Amniotic stem cell (primary cell): ENCODE measurements around the gene AGPAT3.

ENCODE experiments used
- DNase-seq: peaks from one replicate; lab custom pipeline; 2025; lab: John Stamatoyannopoulos, UW

Gene AGPAT3

DNA sequence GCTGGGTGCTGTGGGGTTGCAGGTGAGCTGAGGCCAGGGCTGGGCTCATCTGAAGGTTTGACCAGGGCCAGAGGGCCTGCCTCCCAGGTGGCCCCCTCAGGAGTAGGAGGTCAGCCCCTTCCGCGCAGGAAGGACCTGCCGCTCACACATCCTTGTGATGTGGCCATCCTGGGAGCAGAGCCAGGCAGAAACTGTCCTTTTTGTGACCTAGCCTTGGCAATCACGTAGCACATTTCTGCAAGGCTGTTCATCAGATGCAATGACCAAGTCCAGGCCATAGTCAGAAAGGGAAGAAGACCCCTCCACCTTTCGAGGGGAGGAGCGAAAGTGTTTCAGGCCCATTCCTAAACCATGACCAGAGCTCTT lies 91.6 kb downstream of the AGPAT3 start:
- DNase-seq = no peak

DNA sequence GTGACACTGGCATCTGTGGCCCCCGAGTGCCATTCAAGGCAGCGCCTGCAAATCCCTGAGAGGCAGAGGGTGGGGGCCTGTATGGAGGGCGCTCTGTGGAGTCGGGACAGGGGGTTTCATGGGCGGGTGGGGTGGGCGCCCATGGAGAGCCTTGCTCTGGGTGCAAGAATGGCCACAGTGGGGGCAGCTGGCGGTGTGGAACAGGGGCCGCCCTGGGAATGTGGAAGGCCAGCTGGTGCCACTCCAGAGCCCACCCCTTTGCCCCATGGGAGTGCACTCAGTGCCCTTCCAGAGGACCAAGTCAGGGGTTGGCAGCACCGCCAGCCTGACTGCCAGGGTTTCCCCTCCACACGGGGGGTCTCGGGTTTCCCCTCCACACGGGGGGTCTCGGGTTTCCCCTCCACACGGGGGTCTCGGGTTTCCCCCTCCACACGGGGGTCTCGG lies 92.1 kb downstream of the AGPAT3 start:
- DNase-seq = no peak

DNA sequence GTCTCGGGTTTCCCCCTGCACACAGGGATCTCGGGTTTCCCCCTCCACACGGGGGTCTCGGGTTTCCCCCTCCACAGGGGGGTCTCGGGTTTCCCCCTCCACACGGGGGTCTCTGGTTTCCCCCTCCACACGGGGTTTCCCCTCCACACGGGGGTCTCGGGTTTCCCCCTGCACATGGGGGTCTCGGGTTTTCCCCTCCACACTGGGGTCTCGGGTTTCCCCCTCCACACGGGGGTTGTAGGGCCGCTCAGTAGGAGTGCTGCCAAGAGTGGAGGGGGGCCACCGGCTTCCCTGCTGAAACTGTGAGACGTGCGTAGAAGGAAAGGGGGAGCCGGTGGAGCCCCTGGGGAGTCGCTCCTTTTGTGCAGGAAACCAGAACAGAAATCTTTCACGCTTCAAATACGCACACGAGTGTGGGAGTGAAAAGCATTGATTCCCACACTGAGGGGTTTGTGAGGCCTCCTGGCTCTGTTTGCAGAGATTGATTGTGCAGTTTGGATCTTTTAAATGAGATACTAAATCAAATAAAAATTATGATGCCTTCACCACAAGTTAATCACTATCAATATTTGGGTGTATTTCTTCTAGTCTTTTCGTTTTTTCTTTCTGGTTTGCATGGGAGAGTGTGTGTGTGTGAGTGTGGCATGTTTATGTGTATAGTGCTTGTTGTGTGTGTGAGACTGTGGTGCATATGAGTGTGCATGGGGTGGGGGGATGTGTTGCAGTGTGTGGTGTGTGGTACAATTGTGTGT lies 92.8 kb downstream of the AGPAT3 start:
- no peak for DNase-seq

DNA sequence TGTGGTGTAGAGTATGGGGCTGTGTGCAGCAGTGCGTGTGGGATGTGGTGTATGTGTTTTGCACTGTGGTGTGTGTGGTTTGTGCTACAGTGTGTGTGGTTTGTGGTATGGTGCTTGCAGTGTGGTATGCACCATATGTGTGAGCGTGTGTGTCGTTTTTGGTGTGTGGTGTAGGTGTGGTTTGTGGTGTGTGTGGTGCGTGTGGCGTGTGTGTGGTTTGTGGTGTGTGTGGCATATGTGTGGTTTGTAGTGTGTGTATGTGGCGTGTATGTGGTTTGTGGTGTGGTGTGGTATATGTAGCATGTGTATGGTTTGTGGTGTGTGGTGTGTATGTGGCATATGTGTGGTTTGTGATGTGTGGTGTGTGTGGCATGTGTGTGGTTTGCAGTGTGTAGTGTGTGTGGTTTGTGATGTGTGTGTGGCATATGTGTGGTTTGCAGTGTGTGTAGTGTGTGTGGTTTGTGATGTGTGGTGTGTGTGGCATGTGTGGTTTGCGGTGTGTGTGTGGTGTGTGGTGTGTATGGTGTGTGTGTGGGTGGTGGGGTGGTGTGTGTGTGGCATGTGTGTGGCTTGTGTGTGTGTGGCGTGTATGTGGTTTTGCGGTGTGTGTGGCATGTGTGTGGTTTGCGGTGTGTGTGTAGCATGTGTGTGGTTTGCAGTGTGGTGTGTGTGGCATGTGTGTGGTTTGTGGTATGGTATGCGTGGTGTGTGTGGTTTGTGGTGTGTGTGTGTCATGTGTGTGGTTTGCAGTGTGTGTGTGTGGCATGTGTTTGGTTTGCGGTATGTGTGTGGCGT lies 93.5 kb downstream of the AGPAT3 start:
- no peak for DNase-seq

DNA sequence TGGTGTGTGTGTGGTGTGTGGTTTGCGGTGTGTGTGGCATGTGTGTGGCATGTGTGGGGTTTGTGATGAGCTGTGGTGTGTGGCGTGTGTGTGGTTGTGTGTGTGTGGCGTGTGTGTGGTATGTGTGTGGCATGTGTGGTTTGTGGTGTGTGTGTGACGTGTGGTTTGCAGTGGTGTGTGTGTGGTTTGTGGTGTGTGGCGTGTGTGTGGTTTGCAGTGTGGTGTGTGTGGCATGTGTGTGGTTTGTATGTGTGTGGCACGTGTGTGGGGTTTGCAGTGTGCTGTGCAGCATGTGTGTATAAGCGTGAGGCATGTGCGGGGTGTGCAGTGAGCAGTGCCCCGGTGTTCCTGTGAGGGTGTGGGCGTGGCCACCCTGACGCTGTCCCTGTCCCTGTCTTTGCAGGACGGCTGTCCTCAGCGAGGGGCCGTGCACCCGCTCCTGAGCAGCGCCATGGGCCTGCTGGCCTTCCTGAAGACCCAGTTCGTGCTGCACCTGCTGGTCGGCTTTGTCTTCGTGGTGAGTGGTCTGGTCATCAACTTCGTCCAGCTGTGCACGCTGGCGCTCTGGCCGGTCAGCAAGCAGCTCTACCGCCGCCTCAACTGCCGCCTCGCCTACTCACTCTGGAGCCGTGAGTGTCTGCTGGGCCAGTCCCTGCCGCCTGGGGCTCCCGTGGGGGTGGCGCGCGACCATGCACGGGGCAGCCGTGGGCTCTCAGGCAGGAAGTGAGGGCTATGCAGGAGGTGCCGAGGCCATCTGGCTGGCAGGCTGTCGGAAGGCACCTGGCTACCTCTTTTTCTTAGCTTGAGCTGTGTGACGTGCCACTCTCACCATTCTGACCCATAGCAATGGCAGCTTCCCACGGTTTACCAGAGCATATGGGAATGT lies 94.5 kb downstream of the AGPAT3 start:
- no peak for DNase-seq

DNA sequence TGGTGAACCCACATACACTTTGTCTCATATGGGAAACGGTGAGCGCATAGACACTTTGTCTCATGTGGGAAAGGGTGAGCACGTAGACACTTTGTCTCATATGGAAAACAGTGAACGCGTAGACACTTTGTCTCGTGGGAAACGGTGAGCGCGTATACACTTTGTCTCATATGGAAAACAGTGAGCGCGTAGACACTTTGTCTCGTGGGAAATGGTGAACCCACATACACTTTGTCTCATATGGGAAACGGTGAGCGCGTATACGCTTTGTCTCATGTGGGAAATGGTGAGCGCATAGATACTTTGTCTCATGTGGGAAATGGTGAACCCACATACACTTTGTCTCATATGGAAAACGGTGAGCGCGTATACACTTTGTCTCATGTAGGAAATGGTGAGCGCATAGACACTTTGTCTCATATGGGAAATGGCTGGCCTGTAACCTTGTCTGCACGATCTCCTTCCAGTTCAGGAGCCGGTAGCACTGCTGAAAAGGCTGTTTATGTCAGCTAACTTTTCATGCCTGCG lies 96.4 kb downstream of the AGPAT3 start:
- no peak for DNase-seq

DNA sequence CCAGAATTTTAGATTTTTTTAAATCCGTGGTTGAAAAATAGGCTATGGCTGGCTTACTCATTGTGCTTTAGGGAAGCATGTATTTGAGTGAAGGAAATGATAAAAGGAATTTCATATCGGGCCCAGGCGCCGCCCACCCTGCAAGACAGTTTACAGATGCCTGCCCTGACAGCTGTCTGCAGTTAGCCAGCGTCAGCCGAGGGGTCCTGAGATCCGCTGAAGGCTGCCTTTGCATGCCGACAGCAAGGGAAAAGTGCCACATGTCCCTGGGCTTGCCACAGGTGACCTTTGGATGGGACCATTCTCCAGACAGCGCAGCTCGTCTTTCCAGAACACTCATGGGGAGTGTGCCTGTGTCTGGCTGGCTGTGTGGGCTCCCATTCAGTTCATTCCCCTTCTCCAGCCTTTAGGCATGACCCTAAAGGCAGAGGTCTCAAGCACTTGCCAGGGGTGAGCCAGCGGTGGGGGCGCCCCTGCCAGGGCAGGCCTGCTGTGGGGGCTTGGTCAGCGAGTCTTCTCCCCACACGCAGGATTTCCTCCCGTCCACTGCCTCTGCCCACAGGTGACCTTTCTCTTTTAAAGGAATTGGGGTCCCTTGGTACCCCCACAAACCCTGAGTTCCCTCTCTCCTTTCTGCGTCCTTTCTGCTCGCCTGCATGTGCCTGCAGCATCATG lies 101.0 kb downstream of the AGPAT3 start:
- no peak for DNase-seq

DNA sequence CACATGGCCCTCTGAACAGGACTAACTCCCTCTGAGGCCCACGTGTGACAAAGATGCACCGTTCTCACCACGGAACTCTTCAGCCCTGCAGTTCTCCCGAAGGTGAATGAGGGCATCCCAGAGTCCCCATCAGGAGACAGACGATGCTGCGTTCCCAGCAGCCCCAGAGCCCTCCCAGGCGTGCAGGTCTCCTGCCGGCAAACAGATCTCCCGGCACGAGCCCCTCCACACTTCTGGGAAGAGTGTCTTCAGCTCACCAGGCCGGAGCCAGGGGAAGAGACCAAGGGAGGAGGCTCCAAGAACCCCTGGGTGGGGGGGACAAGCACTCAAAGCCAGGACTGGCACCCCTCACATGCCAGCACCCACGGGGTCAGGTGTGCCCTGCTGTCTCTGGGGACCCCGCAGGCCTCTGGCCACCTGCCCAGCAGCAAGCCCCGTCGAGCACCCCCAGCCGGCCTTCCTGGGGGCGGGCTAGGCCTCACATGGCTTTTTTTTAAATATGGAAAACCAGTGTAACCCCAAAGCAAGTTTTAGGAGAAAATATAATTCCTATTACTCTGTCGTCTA lies 102.0 kb downstream of the AGPAT3 start:
- no peak for DNase-seq

DNA sequence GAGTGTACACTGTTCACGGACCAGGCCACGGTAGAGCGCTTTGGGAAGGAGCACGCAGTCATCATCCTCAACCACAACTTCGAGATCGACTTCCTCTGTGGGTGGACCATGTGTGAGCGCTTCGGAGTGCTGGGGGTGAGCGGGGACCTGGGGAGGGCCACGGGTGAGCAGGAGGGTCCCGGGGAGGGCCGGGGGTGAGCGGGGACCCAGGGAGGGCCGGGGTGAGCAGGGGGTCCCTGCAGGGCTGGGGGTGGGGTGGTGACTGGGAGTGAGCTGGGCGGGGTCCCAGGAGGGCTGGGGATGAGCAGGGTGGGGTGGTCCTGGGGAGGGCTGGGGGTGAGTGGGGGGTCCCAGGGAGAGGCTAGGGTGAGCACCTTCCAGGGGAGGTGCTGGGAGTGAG lies 103.0 kb downstream of the AGPAT3 start:
- no peak for DNase-seq

DNA sequence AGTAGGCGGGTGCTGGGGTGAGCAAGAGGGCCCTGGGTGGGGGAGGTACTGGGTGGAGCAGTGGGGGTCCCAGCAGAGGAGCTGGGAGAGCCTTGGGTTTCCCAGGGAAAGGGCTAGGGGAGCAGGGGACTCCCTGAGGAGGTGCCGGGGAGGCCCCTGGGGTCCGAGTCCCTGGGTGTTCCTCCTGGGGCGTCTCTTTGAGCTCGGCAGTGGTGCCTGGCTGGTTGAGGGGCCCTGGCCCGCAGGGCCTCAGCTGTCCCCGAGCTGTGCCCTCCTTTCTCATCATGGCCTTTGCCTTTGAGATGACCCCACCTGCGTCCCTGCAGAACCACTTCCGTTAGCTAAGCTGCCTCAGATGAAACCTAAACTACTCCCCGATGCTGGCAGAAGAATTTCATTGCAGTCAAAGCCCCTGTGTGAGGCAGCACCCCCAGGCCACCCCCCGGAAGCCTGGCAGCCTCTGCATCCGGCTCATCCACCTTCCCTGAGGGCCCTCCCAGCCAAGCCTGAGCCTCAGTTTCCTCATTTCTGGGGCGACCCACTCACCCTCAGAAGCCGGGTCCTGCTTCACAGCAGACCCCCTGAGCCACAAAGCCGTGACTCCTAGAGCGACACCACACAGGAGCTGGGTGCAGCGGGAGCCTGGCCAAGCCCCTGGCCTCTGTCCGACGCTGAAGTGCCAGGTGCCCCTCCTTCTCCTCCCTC lies 103.5 kb downstream of the AGPAT3 start:
- DNase-seq = no peak

DNA sequence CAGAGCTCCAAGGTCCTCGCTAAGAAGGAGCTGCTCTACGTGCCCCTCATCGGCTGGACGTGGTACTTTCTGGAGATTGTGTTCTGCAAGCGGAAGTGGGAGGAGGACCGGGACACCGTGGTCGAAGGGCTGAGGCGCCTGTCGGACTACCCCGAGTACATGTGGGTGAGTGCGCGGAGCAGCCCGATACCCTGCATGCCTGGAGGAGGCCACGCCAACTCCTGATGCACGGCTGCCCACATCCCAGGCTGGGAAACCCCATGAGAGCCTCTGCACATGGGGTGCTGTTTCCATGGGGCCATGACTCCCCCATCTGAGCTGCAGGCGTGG lies 104.1 kb downstream of the AGPAT3 start:
- no peak for DNase-seq

DNA sequence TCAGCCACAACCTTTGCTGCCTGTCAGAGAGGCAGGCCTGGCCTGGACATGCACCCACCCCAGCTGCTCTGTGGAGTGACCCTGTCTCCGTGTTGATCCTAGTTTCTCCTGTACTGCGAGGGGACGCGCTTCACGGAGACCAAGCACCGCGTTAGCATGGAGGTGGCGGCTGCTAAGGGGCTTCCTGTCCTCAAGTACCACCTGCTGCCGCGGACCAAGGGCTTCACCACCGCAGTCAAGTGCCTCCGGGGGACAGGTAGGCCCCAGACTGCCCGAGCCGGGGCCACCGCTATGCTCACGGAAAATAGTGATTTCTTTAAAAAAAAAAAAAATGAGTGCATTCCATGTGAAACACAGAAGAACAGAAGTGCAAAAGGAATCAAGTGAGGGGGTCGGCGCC lies 105.5 kb downstream of the AGPAT3 start:
- no peak for DNase-seq

DNA sequence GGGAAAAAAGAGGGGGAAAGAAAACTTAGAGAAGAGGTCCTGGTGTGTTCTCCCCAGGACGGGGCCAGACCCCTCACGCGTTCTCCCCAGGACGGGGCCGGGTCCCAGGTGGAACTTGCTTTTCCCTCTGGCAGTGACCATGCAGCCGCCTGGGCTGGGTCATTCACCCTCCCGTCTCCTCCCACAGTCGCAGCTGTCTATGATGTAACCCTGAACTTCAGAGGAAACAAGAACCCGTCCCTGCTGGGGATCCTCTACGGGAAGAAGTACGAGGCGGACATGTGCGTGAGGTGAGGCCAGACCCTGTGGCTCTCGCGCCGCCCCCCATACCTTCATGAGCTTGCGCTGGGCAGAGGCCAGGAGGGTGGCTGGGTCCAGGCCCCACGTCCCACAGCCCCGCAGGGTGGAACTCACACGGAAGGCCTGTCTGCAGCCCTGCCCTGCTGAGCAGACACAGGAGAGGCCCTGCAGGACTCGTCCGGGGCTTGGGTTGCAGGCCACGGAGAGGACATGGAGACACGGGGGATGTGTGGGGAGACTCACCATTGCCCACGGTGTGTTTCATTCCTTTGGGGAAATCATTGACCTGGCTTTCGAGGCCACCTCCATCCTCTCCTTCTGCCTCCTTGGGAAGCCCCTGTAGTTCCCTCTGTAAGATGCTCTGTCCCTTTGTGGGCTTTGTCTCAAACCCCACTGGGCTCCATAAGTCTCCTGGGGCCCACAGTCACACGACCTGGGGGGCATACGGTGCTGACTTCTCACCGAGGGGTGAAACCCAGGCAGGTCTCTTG lies 106.4 kb downstream of the AGPAT3 start:
- DNase-seq = no peak

DNA sequence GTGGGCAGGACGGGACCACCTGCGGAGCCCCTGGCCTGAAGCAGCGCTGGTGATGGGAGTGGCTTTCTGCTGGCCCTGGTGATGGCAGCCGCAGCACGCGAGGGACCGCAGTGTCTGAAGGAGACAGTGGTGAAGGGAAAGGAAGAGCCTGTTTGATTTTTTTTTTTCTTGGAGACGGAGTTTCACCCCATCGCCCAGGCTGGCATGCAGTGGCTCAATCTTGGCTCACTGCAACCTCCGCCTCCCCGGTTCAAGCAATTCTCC lies 106.9 kb downstream of the AGPAT3 start:
- no peak for DNase-seq

DNA sequence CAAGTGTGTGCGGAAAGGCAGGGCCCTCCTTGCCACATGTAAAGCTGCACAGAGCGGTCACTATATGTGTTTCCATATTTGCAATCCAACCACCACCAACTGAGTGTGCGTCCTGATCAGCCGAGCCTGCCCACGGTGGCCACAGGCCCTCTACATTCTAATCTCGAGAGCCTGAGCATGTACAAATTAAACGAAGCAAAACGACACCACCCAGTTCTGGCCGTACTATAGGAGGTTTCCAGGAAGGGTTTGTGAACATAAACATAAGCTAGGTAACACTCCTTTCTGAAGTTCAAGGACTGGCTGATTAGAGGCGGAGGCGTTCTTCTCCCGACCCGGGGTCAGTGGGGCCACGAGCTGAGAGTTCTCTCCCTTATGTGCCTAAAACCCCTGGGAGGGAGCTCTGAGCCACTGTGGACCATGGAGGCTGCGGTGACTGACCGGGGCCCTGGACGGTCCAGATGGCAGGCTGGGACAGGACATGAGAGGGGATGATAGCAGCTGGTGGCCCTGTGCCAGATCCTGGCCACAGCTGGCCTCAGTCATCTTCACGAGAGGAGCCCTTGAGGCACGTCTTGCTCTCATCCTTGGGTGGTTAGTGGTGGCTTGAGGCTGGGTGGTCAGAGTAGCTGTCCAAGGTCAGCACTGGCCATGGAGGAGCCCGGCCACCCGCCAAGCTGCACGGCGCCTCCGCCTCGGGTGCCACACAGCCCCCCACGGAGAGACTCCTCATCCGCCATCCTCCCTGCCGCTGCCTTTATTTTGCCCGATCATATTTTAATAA lies 108.0 kb downstream of the AGPAT3 start:
- DNase-seq = no peak

DNA sequence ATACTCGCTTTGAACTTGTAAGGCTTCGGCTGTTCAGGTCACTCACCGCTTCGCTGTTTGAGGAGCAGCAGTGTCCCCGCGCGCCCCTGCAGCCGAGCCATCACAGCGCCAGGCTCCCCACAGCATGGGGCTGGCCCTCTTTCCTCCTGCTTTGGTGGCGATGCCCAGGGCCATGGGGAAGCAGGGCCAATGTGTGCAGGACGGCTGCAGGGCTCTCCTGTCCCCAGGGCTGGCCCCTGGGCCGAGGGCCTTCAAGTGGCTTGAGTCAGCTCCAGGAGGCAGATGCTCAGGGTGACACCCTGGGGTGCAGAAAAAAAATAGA lies 108.6 kb downstream of the AGPAT3 start:
- DNase-seq = no peak

DNA sequence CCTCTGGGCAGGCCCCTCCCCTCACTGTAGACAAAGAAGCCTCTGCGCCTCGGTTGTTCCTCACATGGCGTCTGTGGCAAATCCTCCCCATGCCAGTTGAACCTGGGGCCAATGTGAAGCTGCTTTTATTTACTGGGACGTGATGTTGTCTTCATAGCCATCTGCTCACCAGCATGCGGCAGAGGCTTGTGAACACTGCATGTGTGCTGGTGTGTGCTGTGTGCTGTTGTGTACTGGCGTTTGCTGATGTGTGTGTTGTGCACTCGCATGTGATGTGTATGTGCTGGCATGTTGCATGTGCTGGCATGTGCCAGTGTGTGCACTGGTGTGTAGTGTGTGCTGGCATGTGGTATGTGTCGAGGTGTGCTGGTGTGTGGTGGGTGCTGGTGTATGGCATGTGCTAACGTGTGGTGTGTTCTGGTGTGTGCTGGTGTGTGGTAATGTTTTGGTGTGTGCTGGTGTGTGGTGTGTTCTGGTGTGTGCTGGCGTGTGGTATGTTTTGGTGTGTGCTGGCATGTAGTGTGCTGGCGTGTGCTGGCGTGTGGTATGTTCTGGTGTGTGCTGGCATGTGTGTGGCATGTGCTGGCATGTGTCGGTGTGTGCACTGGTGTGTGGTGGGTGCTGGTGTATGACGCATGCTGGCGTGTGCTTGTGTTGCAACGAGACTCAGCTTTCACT lies 109.9 kb downstream of the AGPAT3 start:
- DNase-seq = no peak

DNA sequence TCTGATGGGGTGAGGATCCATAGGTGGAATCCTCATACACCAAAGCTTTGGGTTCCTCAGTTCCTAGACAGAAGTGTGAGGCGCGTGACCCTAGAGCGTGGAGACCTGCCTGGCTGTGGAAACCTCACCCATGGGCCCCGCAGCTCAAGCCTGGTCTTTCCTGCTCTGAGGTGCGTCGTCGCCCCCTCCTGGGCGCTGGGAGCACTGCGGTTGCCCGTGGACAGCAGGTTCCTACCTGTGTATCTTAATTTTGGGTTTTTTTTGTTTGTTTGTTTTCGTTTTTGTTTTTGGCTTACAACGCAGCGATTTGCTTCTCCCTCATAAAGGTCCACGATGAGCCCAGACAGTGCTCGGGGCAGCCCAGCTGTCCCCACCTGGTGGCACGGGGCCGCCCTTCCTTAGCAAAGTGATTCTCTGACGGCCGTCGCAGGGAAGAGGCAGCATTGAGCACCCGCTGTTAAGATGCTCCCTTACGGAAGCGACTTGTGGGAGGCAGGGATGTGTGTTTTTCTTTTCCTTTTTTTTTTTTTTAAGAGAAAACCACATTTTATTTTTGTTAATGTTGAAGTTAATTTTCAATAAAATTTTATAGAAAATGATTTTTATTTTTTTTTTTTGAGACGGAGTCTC lies 110.6 kb downstream of the AGPAT3 start:
- no peak for DNase-seq

DNA sequence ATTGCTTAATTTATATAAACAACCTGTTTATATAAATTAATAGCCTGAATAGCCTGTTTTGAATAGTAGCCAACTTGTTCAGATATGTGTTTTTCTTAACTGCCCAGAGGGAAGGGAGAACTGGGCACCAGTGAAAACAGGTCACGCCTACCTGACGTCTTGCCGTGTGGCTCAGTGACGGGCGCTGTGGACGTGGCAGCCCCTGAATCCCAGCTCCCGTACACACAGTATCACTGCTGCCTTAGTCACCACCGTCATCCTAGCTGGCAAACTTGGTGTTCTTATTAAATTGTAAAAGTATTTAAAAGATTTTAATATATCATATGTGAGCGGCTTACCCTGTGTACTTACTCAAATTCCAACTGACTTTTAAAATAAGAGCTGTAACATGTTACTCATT lies 111.6 kb downstream of the AGPAT3 start:
- no peak for DNase-seq
